LNCAP (cell line): ENCODE data around the gene PEAK1.

Experiments
- CTCF ChIP-seq: fragments of 450-650 bp; IDR thresholded peaks from 2 replicates; pipeline ENCODE4 v1.5.1; 2017; ENCODE audit warnings: mild to moderate bottlenecking

The PEAK1 gene

DNA sequence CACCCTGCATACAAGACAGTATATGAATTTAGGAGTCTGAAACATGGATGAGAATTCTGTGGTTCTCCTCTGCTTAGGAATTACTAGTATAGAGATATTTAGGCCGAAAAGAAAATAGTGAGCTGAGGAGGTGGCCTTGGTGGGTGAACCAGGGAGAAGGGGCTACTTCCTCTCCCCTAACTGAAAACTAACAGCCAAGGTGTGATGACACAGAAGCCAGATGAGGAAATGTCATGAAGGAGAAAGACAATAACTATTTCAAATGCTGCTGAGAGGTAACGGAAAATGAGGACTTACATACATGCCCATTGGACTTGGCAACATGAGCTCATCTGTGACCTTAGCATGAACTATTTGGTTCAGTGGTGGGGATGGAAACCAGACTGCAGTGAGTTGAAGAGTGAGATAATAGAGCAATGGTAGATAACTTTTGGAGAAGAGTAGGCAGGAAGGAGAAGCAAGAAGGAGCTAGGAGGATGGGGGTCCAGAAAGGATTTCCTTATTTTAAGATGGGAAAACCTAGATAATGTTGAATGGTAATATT lies 234.6 kb downstream of the PEAK1 start:
- no peak for TF ChIP-seq CTCF

DNA sequence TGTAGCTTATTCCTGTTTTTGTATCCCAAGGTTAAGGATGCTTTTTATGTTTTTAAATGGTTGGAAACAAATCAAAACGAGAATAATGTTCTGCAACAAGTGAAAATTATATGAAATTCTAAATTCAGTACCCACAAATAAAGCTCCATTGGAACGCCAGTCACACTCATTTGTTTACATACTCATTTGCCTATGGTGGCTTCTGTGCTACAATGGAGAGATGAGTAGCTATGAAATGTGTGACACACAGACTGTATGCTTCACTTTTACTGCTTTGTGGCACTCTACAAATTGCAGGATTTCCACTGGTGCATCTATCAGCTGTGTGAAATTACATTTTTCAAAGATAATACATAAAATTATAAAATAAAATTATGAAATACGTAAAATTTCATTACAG lies 236.8 kb downstream of the PEAK1 start:
- TF ChIP-seq CTCF = no peak

DNA sequence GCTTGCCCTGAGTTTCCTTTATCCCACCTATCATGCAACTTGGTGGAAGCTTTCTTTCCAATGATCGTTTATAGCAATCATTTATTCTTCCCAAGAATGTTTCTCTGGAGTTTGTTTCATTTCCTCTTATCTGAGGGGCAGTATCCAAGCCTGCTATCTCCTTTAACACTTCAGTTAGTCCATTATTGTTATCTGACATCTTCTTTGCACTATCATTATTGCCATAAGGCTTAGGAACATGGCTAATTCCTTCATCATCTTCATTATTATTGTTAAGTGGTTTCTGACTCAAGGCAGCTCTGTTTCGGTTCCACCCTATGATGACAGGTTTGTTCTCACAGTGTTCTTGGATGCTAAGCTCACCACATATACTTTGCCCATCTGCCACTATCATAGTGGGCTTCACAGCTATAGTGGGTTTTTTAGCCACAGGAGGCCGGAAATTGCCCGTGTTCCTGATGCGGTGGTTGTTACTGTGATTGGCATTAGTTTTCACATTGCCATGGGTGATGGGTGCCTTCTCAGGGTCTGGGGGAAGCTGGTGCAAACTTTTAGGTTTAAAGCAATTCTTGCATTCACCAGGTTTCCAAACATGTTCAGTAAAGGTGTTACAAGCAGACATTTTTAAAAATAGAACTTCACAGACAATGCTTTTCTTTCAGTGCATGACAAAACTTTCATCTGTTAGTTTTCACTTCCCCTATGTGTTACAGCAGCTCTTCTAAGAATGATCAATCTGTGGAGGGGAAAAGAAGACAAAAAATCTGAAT lies 238.4 kb downstream of the PEAK1 start:
- TF ChIP-seq CTCF = no peak

- no peak for TF ChIP-seq CTCF
These were observed 239.1 kb downstream of the PEAK1 start for GRCh38 chr15:77180757-77181156.

- no peak for TF ChIP-seq CTCF
These were observed 239.6 kb downstream of the PEAK1 start for GRCh38 chr15:77180270-77180669.

GRCh38 chr15:77179541-77179998 lies 240.3 kb downstream of the PEAK1 start:
- no peak for TF ChIP-seq CTCF

DNA sequence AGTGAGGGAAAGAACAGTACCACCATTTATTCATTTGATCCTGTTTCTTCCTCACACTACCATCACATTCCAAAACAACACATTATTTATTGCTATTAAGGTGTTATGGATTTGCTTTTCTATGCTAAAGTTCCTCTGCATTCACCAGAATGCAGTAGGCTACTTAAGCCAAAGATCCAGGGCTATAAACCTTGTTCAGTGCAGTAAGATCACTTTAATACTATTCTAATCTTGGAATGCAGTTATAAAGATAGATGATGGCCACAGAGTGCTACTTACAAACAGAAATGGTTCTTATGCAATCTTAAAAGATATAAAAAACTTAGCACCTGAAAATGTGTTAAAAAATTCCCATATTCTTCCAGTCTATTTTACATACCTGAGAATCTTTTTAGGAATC lies 241.5 kb downstream of the PEAK1 start:
- TF ChIP-seq CTCF = no peak
